Type B pancreatic cell (in vitro differentiated cells): ENCODE results near the gene SERPINA3. TPM values are rescaled to one million over a fixed set of nuclear protein-coding genes. Genes with fewer than 3 reads are reported as not detected.
A peak's percentile ranks its signal among the peaks of the same experiment; 100 is the strongest.

ENCODE experiments used
- DNase-seq: peaks from one replicate; pipeline ENCODE4 v3.0.0; 2021; ENCODE audit warnings: mixed read lengths; ENCODE audit not compliant: unreplicated experiment; ENCODE audit errors: extremely low spot score
- H3K27ac Mint-ChIP-seq: 2 replicates; pipeline ENCODE4 v1.8.0; 2021; ENCODE audit warnings: mild to moderate bottlenecking, mixed read lengths
- H3K27me3 Mint-ChIP-seq: 2 replicates; pipeline ENCODE4 v1.8.0; 2021; ENCODE audit warnings: mixed read lengths
- H3K36me3 Mint-ChIP-seq: 2 replicates; pipeline ENCODE4 v1.8.0; 2021; ENCODE audit warnings: mixed read lengths
- H3K4me1 Mint-ChIP-seq: one replicate; pipeline ENCODE4 v1.8.0; 2021; ENCODE audit warnings: mixed read lengths; ENCODE audit not compliant: unreplicated experiment
- H3K4me3 Mint-ChIP-seq: 2 replicates; pipeline ENCODE4 v1.8.0; 2021; ENCODE audit warnings: mild to moderate bottlenecking, mixed read lengths
- H3K9me3 Mint-ChIP-seq: 2 replicates; pipeline ENCODE4 v1.8.0; 2021; ENCODE audit warnings: mixed read lengths
- CTCF ChIP-seq: fragments of 200-600 bp; sonication (generic); conservative IDR thresholded peaks from 2 replicates; pipeline ENCODE4 v1.5.0; 2021; ENCODE audit warnings: antibody characterized with exemption, mild to moderate bottlenecking
- total RNA-seq: library from RNA; stranded (reverse); gene quantifications from 2 replicates; pipeline ENCODE4 v1.2.1, GENCODE V29; 2021; ENCODE audit warnings: low replicate concordance

SERPINA3 gene
- total RNA-seq, 1 donor from 2014 or later, result 7.1 TPM

- no peaks in the 10 kb centered on the region for H3K4me1 Mint-ChIP-seq
- H3K27me3 Mint-ChIP-seq, result peaks cover 3% of the 10 kb centered on the region
- H3K27ac Mint-ChIP-seq, result no peak overlapping the region
- H3K4me3 Mint-ChIP-seq, result no peak overlapping the region
- no peaks in the 10 kb centered on the region for H3K36me3 Mint-ChIP-seq
- TF ChIP-seq CTCF, result no peak
- no peaks in the 10 kb centered on the region for H3K9me3 Mint-ChIP-seq
- DNase-seq, result peak; percentile 45
These were observed 36.6 kb downstream of the SERPINA3 start for GRCh38 chr14:94648801-94649200.

GRCh38 chr14:94649543-94650443, 37.6 kb downstream of the SERPINA3 start:
- H3K27me3 Mint-ChIP-seq, result no peaks in the 10 kb centered on the region
- no peaks in the 10 kb centered on the region for H3K4me1 Mint-ChIP-seq
- H3K9me3 Mint-ChIP-seq, result no peaks in the 10 kb centered on the region
- H3K36me3 Mint-ChIP-seq, result no peaks in the 10 kb centered on the region
- no peak overlapping the region for H3K4me3 Mint-ChIP-seq
- no peak overlapping the region for H3K27ac Mint-ChIP-seq
- no peak for TF ChIP-seq CTCF
- DNase-seq, result peak; percentile 42

GRCh38 chr14:94650444-94650775, 38.2 kb downstream of the SERPINA3 start:
- no peaks in the 10 kb centered on the region for H3K36me3 Mint-ChIP-seq
- no peak overlapping the region for H3K27ac Mint-ChIP-seq
- DNase-seq, result no peak
- H3K4me1 Mint-ChIP-seq, result no peaks in the 10 kb centered on the region
- H3K27me3 Mint-ChIP-seq, result no peaks in the 10 kb centered on the region
- H3K4me3 Mint-ChIP-seq, result no peak overlapping the region
- no peaks in the 10 kb centered on the region for H3K9me3 Mint-ChIP-seq
- no peak for TF ChIP-seq CTCF

- TF ChIP-seq CTCF, result no peak
- Mint-ChIP-seq H3K9me3 (no peaks in the 10 kb centered on the region), H3K27me3 (no peaks in the 10 kb centered on the region), H3K4me1 (no peaks in the 10 kb centered on the region), H3K4me3 (no peak overlapping the region), H3K27ac (no peak overlapping the region), H3K36me3 (no peaks in the 10 kb centered on the region)
- DNase-seq, result peak; percentile 65
These were observed 38.9 kb downstream of the SERPINA3 start for GRCh38 chr14:94650806-94651805.

GRCh38 chr14:94653321-94653720, 41.1 kb downstream of the SERPINA3 start:
- Mint-ChIP-seq H3K27me3 (no peaks in the 10 kb centered on the region), H3K4me3 (no peak overlapping the region), H3K36me3 (no peaks in the 10 kb centered on the region), H3K27ac (no peak overlapping the region), H3K9me3 (no peaks in the 10 kb centered on the region), H3K4me1 (no peaks in the 10 kb centered on the region)
- DNase-seq, result no peak
- TF ChIP-seq CTCF, result no peak
